ENCODE results near the gene FECH. TPM values are rescaled to one million over a fixed set of nuclear protein-coding genes. Genes with fewer than 3 reads are reported as not detected.
"Not testable (repeated sequence)": the region's sequence is repeated elsewhere in the genome, so short reads cannot be mapped to it uniquely, and the experiment has no call there.

FECH gene
- total RNA-seq, 6 experiments from 2014 or later = 30.1 to 73.9 (median 38.7) TPM

- no peak for ATAC-seq
- 64% methylated on average over 6 of the region's 7 CpGs for WGBS (ENCODE audit: insufficient coverage, low coverage, low lambda C conversion rate, missing lambda C conversion rate)
- no peak overlapping the region for H3K4me3 ChIP-seq
- no peaks in the 10 kb centered on the region for H3K9me3 ChIP-seq
- H3K27me3 ChIP-seq = no peaks in the 10 kb centered on the region
- no peak for DNase-seq
- no peak overlapping the region for H3K27ac ChIP-seq
- TF ChIP-seq, protein P1, sequence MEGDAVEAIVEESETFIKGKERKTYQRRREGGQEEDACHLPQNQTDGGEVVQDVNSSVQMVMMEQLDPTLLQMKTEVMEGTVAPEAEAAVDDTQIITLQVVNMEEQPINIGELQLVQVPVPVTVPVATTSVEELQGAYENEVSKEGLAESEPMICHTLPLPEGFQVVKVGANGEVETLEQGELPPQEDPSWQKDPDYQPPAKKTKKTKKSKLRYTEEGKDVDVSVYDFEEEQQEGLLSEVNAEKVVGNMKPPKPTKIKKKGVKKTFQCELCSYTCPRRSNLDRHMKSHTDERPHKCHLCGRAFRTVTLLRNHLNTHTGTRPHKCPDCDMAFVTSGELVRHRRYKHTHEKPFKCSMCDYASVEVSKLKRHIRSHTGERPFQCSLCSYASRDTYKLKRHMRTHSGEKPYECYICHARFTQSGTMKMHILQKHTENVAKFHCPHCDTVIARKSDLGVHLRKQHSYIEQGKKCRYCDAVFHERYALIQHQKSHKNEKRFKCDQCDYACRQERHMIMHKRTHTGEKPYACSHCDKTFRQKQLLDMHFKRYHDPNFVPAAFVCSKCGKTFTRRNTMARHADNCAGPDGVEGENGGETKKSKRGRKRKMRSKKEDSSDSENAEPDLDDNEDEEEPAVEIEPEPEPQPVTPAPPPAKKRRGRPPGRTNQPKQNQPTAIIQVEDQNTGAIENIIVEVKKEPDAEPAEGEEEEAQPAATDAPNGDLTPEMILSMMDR (IDR thresholded peaks at IDR 0.05) = no peak
- no peak for TF ChIP-seq POLR2A (IDR thresholded peaks at IDR 0.05)
- peaks cover 0 to 18% (median 7%) of the 10 kb centered on the region in 4 donors for H3K4me1 ChIP-seq
- intact Hi-C loops (cut with DNase I) = no loop called here
- H3K36me3 ChIP-seq = no peaks in the 10 kb centered on the region
These were observed 57.4 kb downstream of the FECH start for GRCh38 chr18:57529151-57529550.

GRCh38 chr18:57527556-57528229 is 58.8 kb downstream of the FECH start:
- TF ChIP-seq, protein P1 (IDR thresholded peaks at IDR 0.05) = no peak
- TF ChIP-seq POLR2A (IDR thresholded peaks at IDR 0.05) = no peak
- no peak overlapping the region for H3K27ac ChIP-seq
- no peaks in the 10 kb centered on the region for H3K9me3 ChIP-seq
- 78% methylated on average over 13 of the region's 13 CpGs for WGBS (ENCODE audit: insufficient coverage, low coverage, low lambda C conversion rate, missing lambda C conversion rate)
- no peaks in the 10 kb centered on the region for H3K36me3 ChIP-seq
- H3K4me3 ChIP-seq = no peak overlapping the region
- H3K27me3 ChIP-seq = no peaks in the 10 kb centered on the region
- DNase-seq (no peak), ATAC-seq (no peak)
- H3K4me1 ChIP-seq = peaks cover 0 to 5% (median 1%) of the 10 kb centered on the region in 4 donors
- intact Hi-C loops (cut with DNase I) = no loop called here

GRCh38 chr18:57523171-57523956 is 63.1 kb downstream of the FECH start:
- TF ChIP-seq, protein P1 (IDR thresholded peaks at IDR 0.05) = no peak
- TF ChIP-seq POLR2A (IDR thresholded peaks at IDR 0.05) = no peak
- Histone ChIP-seq H3K4me3 (no peak overlapping the region), H3K27ac (no peak overlapping the region), H3K27me3 (no peaks in the 10 kb centered on the region), H3K4me1 (peaks cover 0 to 4% (median 0%) of the 10 kb centered on the region in 4 donors), H3K9me3 (no peaks in the 10 kb centered on the region), H3K36me3 (no peaks in the 10 kb centered on the region)
- DNase-seq (no peak), ATAC-seq (peak; percentile 27 to 74 (median 50))
- 60% methylated on average over 11 of the region's 11 CpGs for WGBS (ENCODE audit: insufficient coverage, low coverage, low lambda C conversion rate, missing lambda C conversion rate)
- intact Hi-C loops (cut with DNase I) = no loop called here

GRCh38 chr18:57522348-57522747 is 64.2 kb downstream of the FECH start:
- H3K4me1 ChIP-seq; H3K9me3 ChIP-seq; H3K4me3 ChIP-seq; H3K27me3 ChIP-seq; DNase-seq; H3K36me3 ChIP-seq; intact Hi-C loops (cut with DNase I); H3K27ac ChIP-seq: not testable (repeated sequence)
- peak in 1 of 4 donors; percentile 24 for ATAC-seq

Measured in right lobe of liver (tissue), 6 donors.